22Rv1 (cell line): ENCODE measurements around the gene COL8A1.

Experiments used
- CTCF ChIP-seq: fragments of 450-650 bp; IDR thresholded peaks from 2 replicates; pipeline ENCODE4 v1.5.1; 2017; ENCODE audit warnings: mild to moderate bottlenecking
- ZFX ChIP-seq: fragments of 450-650 bp; IDR thresholded peaks from 2 replicates; pipeline ENCODE4 v1.6.1; 2017; ENCODE audit warnings: antibody characterized with exemption, borderline replicate concordance

GRCh38 chr3:99803297-99803696 lies 164.9 kb downstream of the COL8A1 start:
- TF ChIP-seq CTCF (no peak), ZFX (no peak)
